SK-N-MC (cell line): ENCODE measurements around the gene FMN2.

Experiments used
- EZH2 ChIP-seq: fragments of 200-600 bp; sonication (generic); IDR thresholded peaks from one replicate; pipeline ENCODE4 v1.6.1; 2017; ENCODE audit warnings: antibody characterized with exemption
- FOXP2 ChIP-seq: optimal IDR thresholded peaks from 2 replicates; pipeline ENCODE3; 2011; ENCODE audit warnings: mild to moderate bottlenecking, moderate library complexity; ENCODE audit not compliant: insufficient read depth; ENCODE audit errors: extremely low read length, control extremely low read depth
- POLR2AphosphoS5 ChIP-seq: IDR thresholded peaks from 2 replicates; pipeline ENCODE4 v1.6.1; 2012; ENCODE audit warnings: mild to moderate bottlenecking, low read depth, low read length, borderline replicate concordance

DNA sequence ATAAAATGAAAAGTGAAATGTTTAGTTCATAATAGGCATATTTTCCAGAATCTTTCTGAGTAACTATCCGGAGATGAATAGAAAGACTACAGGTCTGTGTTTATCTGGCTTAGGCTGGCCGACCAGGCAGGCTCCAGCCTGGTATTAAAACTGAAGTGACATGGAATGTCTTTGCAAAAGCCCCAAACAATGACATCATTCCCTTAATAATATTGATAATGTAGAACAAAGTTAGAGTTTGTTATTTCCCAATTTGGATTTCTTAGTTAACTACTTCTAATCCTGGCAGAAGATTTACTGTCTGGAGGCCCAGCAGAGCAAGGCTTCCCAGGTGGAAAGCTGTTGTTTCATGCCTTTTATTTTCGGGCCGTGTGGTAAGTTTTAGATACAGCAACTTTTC lies 312.6 kb downstream of the FMN2 start:
- TF ChIP-seq EZH2: no peak
- no peak for TF ChIP-seq POLR2AphosphoS5
- TF ChIP-seq FOXP2: no peak
